Epidermal melanocyte (primary cell): ENCODE data around the gene TCEAL1.
"Not testable (repeated sequence)": the region's sequence is repeated elsewhere in the genome, so short reads cannot be mapped to it uniquely, and the experiment has no call there.

Experiments
- DNase-seq: peaks from one replicate; pipeline ENCODE4 v3.0.0; 2011; ENCODE audit warnings: low spot score; ENCODE audit not compliant: insufficient read length

The TCEAL1 gene

DNA sequence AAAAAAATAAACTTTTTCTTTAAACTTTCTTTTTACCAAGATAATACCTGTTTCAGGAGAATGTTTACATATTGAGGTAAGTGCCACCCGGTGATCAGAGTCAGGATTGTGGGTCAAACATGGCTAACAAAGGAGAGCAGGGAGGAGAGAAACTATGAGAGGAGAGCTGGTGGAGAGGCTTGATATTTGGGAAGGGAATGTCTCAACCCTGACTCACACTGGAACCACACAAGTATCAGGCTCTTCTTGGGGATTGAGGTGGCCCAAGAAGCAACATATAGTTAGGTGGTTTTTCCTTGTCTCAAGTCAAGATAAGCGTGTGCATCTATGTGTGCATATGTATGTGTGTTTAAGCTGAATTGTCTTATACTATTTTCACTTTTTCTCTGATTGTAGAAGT, 6.7 kb downstream of the TCEAL1 start:
- DNase-seq: no peak

DNA sequence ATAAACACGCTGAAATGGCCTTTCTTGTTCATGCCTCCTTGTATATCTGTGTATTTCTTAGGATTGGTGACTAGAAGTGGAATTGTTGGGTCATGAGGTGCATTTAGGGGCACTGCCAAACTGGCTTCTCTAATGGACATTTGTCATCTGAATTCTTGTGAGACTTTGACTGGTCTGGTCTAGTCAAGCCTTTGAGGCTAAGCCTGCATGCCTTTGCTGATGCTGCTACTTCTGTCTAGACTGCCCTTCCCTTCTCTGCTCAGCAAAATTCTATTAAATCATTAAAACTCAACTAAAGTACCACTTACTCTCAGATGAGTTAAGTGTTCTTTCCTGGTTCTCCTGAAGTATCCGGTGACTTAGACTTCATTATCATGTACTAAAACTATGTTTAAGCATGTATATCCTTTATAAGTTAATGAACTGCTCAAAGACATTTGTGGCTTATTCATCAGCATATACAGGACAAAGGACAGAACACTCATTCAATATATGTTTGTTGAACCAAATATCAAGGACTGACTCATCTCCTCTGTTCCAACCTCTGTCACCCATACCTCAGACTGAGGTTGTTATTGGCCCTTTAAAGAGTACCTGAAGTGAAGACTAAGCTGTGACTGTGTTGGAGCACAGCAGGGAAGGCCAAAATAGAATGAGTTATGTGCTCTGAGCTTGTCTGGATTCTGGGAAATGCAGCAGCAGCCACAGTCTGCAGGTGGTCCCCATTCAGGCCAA, 9.0 kb downstream of the TCEAL1 start:
- no peak for DNase-seq

DNA sequence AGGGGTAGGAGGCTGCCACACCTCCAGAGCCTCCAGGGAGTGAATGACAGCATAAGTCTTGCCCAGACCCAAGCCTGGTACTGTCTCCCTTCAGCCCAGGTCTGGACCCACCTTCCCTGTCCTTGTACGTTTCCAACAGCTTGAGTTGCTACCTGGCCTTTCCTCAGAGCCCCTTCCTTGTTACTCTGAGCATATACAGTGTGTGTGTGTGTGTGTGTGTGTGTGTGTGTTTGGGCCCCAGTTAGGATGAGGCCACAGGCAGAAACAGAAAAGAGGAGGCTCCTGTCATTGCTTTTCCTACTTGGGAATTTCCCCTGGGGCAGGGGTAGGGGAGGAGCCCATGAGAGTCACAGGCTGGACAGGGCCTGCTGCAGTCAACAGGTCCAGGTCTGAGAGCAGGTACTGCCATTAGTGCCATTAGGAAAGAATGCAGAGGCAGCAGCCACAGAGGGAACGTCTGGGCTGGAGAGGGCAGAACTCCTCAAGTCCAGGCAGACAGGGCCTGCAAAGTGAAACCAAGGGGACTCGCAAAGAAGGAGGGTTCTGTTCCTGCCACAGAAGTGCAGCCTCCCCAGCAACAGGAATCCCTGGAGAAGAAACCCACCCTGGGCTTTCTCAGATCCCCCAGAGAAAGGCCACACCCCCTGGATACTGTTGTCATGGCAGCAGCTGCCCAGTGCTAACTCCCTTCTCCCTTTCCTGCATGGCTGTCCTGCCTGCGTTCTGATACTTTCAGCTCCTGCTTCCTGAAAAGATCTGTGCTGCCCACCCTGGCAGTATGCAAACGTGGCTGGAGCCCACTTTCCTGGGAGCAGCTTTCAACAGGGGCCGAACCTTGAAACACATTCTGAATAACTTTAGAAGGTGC, 9.9 kb downstream of the TCEAL1 start:
- DNase-seq: not testable (repeated sequence)

DNA sequence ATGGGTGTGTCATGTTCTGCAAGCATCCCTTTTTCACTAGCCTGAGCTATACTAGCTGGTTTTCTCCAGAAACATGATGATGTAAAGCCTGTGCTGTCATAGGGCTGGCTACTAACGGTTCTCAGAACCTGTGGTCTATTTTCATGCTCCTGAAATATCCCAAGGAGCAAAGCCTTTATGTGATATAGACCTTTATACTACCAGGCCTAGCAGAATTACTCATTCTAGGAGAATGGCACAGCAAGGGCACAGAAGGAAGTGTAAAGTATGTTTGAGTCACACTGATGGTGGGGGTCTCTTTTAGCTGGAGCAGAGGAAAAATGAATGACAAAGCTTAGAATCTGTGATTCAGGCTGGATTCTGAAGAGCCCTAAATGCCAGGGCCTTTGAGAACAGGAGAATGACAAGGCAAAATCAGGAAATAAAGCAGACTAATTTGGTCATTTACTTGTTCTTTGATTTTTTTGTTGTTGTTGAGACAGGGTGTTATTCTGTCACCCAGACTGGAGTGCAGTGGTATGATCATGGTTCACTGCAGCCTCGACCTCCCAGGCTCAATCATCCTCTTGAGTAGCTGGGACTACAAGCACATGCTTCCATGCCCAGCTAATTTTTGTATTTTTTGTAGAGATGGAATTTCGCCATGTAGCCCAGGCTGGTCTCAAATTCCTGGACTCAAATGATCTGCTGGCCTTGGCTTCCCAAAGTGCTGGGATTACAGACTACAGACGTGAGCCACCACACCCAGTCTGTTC, 11.8 kb downstream of the TCEAL1 start:
- DNase-seq: no peak

DNA sequence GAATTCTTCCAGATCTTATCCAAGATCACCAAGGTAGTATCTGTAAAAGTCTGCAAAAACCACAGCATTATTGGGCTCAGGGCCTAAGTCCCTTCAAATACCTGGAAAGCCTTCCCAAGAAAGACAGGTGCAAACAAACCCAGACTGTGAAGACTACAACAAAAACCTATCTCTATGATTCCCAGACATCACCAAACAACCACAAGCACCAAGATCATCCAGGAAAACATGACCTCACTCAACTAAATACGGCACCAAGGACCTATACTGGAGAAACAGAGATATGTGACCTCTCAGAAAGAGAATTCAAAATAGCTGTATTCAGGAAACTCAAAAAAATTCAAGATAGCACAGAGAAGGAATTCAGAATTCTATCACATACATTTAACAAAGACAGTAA, 15.3 kb downstream of the TCEAL1 start:
- no peak for DNase-seq

DNA sequence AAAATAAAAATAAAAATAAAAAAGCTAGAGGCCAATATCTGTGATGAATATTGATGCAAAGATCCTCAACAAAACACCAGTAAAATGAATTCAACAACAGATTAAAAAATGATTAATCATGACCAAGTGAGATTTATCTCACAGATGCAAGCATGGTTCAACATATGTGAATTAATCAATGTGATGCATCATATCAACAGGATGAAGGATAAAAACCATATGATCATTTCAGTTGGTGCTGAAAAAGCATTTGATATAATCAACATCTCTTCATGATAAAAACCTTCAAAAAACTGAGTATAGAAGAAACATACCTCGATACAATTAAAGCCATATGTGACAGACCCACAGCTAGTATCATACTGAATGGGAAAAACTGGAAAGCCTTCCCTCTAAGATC, 18.9 kb downstream of the TCEAL1 start:
- no peak for DNase-seq

DNA sequence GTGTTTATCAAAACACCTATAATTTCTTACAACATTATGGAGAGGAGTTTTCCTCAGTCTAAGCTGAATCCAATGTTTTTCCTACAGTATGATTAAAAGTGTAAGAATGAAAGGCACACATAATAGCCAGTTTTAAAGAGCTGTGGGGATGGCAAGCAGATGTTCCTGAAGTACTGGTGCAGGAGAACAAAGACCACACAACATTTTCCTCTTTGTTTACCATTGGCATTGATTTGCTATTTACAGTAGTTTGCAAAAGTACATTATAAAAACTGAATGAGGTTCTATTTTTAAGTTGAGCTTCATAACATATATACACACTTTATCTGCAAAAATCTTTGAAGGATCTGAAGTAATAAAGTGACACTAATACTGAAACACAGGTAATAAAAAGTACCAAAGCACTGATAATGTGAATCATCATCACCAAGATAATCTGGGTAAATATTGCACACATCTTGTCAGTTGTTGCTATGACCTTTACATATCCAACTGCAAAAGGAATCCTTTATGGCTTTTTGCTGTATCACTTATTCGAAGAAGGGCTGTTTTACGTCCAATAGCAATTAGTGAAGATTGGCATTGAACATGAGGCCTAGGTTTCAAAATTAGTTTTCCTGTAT, 22.5 kb downstream of the TCEAL1 start:
- DNase-seq: no peak

DNA sequence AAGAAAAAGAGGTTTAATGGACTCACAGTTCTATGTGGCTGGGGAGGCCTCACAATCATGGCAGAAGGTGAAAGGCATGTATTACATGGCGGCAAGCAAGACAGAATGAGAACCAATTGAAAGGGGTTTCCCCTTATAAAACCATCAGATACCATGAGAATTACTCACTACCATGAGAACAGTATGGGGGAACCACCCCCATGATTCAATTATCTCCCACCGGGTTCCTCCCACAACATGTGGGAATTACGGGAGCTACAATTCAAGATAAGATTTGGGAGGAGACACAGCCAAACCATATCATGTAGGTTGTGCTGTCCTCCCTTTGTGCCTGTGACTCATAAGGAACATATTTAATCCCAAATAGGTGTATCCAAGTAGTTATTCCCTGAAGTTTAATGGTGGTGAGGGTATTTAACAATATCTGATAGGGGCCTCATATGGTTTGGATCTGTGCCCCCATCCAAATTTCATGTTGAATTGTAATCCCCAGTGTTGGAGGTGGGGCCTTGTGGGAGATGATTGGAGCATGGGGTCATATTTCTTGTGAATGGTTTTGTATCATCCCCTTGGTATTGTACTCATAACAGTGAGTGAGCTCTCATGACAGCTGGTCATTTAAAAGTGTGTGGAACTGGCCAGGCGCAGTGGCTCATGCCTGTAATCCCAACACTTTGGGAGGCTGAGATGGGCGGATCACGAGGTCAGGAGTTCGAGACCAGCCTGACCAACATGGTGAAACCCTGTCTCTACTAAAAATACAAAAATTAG, 26.6 kb downstream of the TCEAL1 start:
- DNase-seq: not testable (repeated sequence)

DNA sequence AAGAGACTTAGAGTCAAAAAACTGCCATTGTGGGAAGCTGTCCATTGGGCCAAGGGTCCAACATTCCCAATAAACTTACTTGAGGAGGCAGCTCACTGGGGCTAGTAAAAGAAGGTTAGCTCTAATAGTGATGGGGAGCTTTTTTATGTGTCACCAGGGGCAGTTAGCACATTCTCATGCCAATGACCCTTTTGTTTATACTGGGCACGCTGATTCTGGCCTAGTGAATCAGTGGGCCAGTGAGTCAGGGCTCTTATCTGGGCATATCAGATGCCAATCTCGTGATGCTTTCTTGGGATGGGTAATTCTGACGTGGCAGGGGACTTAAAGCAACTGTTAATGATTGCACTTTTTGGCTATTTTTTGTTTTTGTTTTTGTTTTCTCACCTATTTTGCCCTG, 27.8 kb downstream of the TCEAL1 start:
- DNase-seq: no peak

DNA sequence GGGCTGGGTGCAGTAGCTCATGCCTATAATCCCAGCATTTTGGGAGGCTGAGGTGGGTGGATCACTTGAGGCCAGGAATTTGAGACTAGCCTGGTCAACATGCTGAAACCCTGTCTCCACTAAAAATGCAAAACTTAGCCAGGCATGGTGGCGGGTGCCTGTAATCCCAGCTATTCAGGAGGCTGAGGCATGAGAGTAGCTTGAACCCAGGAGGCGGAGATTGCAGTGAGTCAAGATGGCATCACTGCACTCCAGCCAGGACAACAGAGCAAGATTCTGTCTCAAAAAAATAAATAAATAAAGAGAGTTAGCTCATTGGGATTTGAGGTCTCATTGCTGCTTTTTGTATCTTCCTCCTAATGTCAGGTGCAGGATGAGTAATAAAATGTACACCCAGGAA, 28.3 kb downstream of the TCEAL1 start:
- DNase-seq: not testable (repeated sequence)

DNA sequence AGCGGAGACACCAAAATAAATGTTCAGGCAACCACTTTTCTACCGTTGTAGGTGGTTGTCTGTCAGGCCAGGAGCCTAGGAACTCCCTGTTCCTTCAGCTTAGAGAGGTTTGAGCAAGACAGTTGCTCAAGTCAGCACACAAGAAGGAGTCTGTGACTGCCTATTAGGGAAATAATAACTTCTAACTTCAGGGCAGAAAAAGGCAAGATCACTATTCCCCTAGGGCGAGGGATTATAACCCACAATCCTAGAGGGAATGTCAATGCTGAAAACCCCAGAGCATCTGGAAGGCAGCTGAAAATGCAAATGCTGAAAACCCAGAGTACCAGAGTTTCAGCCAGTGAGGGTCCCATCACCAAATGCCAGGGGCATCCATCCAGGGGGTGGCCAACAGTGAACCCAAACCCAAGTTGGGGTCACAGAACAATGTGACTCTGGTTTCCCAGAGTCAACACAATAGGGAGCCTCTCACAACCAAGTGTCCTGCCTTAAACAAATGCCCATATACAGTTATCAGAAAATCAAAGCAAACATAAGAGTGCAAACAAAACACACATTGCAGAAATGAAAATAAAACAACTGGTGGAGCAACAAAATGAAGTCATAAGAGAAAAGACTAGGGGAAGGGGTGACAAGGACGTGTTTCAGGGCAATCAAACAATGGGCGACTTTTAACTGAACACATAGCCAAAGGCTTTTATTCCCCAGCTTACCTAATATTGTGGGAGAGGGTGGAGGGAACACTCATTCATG, 30.1 kb downstream of the TCEAL1 start:
- no peak for DNase-seq

DNA sequence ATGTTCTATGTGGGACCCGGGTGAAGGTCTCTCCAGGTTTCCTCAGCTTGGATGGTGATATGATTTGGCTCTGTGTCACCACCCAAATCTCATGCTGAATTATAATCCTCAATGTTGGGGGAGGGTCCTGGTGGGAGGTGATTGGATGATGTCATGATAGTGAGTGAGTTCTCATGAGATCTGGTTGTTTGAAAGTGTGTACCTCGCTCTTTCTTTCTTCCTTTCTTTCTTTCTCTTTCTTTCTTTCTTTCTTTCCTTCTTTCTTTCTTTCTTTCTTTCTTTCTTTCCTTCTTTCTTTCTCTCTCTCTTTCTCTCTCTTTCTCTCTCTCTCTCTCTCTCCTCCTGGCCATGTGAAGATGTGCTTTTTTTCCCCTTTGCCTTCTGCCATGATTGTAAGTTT, 30.7 kb downstream of the TCEAL1 start:
- not testable (repeated sequence) for DNase-seq

DNA sequence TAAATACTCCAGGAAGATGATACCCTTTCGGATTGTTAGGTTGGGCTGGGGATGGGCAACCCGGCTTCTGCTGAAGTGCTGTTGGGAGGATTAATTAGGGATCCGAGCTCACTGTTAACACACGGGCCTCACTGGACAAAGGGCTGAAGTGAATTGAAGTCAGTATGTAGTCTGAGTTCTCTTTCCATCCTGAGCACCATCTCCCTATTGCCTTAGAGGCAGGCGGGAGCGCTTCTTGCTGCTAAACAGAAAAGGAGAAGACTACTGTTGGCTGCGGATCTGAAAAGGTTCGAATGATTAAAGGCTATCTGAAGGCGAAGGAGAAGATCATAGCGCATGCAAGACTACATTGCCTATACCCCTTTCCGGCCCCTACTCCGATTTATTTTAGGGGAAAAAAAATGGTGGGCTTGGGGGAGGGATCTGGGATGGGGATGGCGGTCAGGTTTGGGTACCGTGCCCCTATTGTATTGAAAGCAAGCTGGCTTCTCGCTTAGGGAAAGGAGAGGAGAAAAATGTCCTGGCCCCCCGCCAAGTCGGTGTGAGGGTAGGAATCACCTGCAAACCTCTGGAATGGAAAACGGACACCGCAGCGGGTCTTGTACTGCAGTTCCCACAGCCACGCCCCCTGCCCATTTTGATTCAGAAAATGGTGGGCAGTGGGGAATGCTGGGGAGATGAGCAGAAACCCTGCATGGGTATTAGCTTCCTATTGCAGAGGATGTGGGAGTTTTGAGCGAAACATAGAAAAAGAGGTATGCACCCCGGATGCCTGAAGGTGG, 35.4 kb downstream of the TCEAL1 start:
- DNase-seq: no peak

DNA sequence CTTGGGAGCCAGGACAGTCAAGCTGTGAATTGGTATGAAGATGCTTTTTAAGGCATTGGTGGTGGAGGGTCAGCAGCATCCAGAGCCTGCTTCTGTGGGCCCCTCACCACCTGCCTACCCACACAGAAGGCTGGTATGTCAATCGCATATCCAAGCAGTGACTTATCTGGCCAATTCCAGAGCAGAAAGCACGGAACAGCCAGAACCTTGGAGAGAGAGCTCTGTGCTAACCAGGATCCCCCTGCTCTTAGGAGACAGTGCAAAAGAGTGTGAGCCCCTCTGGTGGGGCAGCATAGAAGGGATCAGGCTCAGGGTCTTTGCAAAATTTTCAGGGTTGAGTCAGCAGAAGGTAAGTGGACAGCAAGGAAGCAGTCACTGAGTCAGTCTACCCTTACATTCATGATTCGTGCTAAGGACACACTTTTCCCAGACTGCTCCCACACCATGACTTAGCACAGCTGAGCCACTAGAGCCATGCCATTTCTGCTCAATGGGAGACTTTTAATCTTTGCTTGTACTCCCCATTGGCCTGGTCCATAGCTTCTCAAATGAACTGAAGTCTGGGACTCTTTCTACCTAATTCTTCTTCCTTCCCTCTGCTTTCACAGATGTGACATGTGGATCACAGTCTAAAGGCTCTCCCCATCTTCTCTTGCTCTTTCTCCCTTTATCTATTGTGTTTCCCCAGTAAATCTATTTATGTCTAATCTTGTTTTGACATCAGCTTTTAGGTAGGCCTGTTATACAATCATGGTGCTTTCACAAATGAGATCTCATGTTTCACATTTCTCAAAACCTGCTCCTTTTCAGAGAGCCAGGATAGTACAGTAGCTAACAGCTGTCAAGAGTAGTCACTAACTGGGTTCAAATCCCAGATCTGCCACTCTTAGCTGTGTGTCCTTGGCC, 37.7 kb downstream of the TCEAL1 start:
- DNase-seq: no peak

DNA sequence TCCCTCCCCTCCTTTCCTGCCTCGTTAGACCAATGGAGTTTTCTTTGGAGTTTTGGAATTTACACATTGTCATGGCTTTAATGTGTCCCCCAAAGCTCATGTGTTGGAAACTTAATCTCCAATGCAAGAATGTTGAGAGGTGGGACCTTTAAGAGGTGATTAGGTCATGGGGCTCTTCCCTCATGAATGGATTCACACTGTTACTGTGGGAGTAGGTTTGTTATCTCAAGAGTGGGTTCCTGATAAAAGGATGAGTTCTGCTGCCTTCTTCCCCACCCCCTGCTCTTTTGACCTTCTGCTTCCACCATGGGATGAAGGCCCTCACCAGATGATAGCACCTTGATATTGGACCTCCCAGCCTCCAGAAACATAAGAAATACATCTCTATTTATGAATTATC, 41.0 kb downstream of the TCEAL1 start:
- no peak for DNase-seq

DNA sequence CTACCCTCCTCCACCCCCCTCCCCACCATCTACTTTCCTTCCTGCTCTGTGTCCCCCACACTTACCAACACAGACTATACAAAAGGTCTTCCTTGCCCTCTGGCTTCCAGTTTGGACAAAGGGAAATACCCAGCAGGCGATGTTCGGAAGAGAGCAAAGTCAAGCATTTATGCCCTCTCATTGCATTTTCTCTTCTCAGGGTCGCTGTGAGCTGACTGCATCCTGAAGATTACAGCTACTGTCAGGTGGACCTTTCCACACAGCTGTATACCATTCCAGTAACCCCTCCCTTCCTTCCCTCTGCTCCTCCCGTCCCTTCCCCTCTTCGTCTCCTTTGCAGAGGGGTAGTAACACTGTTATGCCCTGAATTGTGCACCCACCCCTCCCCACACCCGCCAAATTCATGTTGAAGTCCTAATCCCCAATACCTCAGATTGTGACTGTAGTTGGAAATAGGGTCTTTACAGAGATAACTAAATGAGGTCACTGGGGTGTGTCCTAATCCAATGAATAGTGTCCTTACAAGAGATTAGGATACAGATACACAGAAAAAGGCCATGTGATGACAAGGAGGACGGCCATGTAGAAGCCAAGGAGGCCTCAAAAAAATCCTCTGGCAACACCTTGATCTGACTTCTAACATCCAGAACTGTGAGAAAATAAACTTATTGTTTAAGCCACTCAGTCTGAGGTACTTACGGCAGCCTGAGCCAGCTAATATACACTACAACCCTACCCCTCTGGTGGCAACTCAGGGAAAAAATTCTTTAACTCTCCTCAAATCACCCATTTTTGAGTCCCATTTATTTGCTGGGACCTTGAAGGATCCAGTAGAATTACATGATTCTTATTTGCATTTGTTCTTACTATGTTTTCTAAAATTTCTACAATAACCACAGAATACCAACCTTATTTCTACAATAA, 46.0 kb downstream of the TCEAL1 start:
- DNase-seq: no peak
